ENCODE measurements around the gene ALX3. TPM values are rescaled to one million over a fixed set of nuclear protein-coding genes. Genes with fewer than 3 reads are reported as not detected.

ALX3 gene
- not detected in 2 replicates for total RNA-seq
- long read RNA-seq, partial matches to known transcripts: 0 of 2 reads
- long read RNA-seq, other reads (novel, unspliced or antisense): 2 of 2 reads

DNA sequence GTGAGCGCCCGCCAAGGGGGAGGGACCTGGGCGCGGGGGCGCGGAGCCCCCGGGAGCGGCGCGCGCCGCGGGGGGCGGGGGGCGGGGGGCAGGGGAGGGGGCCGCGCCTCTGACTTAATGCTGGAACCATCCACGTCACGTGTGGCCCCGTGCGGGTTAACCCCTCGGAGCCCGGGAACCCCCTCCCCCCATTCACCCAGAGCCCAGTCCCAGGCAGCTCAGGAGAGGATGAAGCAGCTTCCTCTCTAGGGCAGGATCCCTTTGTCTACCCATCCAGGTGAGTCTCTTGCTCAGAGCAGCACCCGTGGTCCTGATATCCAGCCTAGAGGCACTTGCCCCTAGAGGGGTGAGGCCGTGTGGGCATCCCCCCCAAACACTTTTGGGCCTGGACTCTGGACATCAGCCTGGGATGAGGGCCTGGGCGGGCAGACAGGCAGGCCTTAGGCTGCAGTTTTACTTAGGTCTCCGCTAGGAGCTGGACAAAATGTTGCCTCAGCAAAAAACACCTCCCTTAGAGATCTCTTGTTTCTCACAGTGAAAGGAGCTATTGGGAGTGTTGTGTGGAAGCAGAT is at the start of gene ALX3:
TSS of gene ALX3 (minus strand) at position 2 of the 572 bp plus-strand sequence. CDS start 60 bp downstream, outside the sequence.
- no peak within 1 kb of the TSS for H3K4me3 Mint-ChIP-seq (ENCODE audit: unreplicated experiment)
- H3K27ac Mint-ChIP-seq (ENCODE audit: unreplicated experiment): no peak within 1 kb of the TSS

GRCh38 chr1:110119843-110120242 is 49.4 kb upstream of the ALX3 start:
- no peak for DNase-seq (ENCODE audit: extremely low spot score, unreplicated experiment)
- H3K36me3 Mint-ChIP-seq (ENCODE audit: unreplicated experiment): no peaks in the 10 kb centered on the region
- peaks cover 18% of the 10 kb centered on the region for H3K27me3 Mint-ChIP-seq (ENCODE audit: unreplicated experiment)
- H3K4me1 Mint-ChIP-seq (ENCODE audit: unreplicated experiment): peaks cover 1% of the 10 kb centered on the region
- H3K9me3 Mint-ChIP-seq (ENCODE audit: unreplicated experiment): peaks cover 10% of the 10 kb centered on the region
- TF ChIP-seq CTCF (IDR thresholded peaks at IDR 0.05): no peak
- no peak overlapping the region for H3K4me3 Mint-ChIP-seq (ENCODE audit: unreplicated experiment)
- no peak overlapping the region for H3K27ac Mint-ChIP-seq (ENCODE audit: unreplicated experiment)

More for the DNA sequence above, at the start of gene ALX3:
- TF ChIP-seq CTCF (IDR thresholded peaks at IDR 0.05): no peak
- H3K9me3 Mint-ChIP-seq (ENCODE audit: unreplicated experiment): no peaks in the 10 kb centered on the region
- no peak for DNase-seq (ENCODE audit: extremely low spot score, unreplicated experiment)
- H3K27me3 Mint-ChIP-seq (ENCODE audit: unreplicated experiment): peaks cover 78% of the 10 kb centered on the region
- peaks cover 6% of the 10 kb centered on the region for H3K4me1 Mint-ChIP-seq (ENCODE audit: unreplicated experiment)
- H3K36me3 Mint-ChIP-seq (ENCODE audit: unreplicated experiment): no peaks in the 10 kb centered on the region

DNA sequence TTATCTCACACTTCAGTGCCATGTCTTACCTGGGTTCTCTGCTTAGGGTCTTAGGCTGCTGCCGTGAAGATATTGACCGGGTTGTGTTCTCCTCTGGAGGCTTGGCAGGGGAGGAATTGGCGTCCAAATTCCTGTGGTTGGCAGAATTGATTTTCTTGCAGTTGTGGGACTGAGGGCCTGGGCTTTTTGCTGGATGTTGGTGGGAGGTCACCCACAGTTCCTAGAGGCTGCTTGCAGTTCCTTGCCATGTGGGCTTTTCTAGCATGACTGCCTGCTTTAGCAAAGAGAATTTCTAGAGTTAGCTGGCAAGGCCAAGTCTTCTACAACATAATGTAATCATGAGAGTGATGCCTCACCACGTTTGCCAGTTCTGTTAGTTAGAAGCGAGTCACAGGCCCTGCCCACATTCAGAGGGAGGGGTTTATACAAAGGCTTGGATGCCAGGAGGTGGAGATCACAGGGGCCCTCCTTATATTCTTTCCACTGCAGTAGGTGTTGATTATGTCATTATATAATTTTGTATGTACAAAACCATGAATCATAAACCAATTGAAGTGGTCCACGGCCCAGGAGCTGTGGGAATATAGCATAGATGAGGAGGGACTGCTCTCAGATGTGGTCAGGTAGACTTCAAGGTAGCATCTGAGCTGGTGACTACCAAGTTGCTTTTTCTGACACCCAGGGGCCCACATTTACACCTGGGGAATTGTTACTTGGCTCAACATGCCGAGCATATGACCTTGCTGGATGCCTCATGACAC is 48.3 kb upstream of the ALX3 start:
- DNase-seq (ENCODE audit: extremely low spot score, unreplicated experiment): no peak
- peaks cover 1% of the 10 kb centered on the region for H3K4me1 Mint-ChIP-seq (ENCODE audit: unreplicated experiment)
- no peak for TF ChIP-seq CTCF (IDR thresholded peaks at IDR 0.05)
- no peak overlapping the region for H3K27ac Mint-ChIP-seq (ENCODE audit: unreplicated experiment)
- H3K36me3 Mint-ChIP-seq (ENCODE audit: unreplicated experiment): no peaks in the 10 kb centered on the region
- peaks cover 5% of the 10 kb centered on the region for H3K9me3 Mint-ChIP-seq (ENCODE audit: unreplicated experiment)
- peaks cover 27% of the 10 kb centered on the region for H3K27me3 Mint-ChIP-seq (ENCODE audit: unreplicated experiment)
- no peak overlapping the region for H3K4me3 Mint-ChIP-seq (ENCODE audit: unreplicated experiment)

DNA sequence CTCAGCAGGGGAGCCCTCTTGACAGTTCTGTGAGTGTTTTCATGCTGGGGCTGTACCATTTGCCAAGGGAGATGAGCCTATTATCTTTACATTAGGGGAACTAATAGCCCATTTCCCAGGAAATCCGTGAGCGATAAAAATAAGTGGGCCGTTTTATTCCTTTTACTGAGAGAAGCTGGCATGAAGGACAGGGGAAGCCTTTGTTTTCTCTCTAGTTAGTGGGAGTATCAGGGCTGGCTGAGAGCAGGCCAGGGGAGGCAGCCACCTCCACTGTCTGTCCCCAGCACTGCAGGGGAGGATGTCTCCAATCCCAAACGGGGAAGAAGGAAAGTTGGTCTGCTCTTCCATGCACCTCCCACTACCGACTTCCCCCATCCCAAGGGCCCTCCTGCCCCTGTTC is 44.3 kb upstream of the ALX3 start:
- peaks cover 47% of the 10 kb centered on the region for H3K27me3 Mint-ChIP-seq (ENCODE audit: unreplicated experiment)
- H3K27ac Mint-ChIP-seq (ENCODE audit: unreplicated experiment): no peak overlapping the region
- TF ChIP-seq CTCF (IDR thresholded peaks at IDR 0.05): no peak
- no peak for DNase-seq (ENCODE audit: extremely low spot score, unreplicated experiment)
- peaks cover 4% of the 10 kb centered on the region for H3K4me1 Mint-ChIP-seq (ENCODE audit: unreplicated experiment)
- no peaks in the 10 kb centered on the region for H3K36me3 Mint-ChIP-seq (ENCODE audit: unreplicated experiment)
- H3K4me3 Mint-ChIP-seq (ENCODE audit: unreplicated experiment): no peak overlapping the region
- H3K9me3 Mint-ChIP-seq (ENCODE audit: unreplicated experiment): no peaks in the 10 kb centered on the region

- DNase-seq (ENCODE audit: extremely low spot score, unreplicated experiment): no peak
- Mint-ChIP-seq H3K4me1 (ENCODE audit: unreplicated experiment) (peaks cover 4% of the 10 kb centered on the region), H3K27ac (ENCODE audit: unreplicated experiment) (no peak overlapping the region), H3K4me3 (ENCODE audit: unreplicated experiment) (no peak overlapping the region), H3K27me3 (ENCODE audit: unreplicated experiment) (peaks cover 52% of the 10 kb centered on the region), H3K36me3 (ENCODE audit: unreplicated experiment) (no peaks in the 10 kb centered on the region), H3K9me3 (ENCODE audit: unreplicated experiment) (no peaks in the 10 kb centered on the region)
- no peak for TF ChIP-seq CTCF (IDR thresholded peaks at IDR 0.05)
Observed at GRCh38 chr1:110114173-110114572, 43.7 kb upstream of the ALX3 start.
